ENCODE results near the gene EEF2K.

EEF2K gene

DNA sequence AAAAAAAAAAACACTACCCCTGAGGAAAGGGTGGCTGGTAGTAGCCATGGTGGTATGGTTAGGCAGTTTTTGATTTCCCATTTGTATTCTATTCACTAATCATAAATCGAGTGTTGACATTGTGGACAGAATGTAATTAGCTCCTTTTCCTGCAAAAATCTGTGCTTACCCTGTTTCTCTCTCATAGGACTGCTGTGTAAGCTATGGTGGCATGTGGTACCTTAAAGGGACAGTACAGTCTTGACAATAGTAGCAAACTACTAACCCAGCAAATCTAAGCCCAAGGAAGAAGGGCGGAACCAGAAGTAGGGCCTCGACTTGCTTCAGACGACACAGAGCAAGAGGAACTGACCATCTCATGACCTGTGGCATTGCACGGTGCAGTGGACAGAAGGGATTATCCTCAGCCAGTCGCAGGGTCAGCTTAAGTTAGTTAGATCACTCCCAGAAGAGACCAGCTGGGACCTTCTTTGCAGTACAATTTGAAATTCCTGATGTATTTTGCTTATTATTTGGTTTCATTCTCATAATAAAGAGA, 127.4 kb downstream of the EEF2K start:
- DNase-seq (ENCODE audit: low read depth, low spot score) = no peak

GRCh38 chr16:22335668-22336246, 129.7 kb downstream of the EEF2K start:
- DNase-seq (ENCODE audit: low read depth, low spot score) = no peak

GRCh38 chr16:22336581-22336980, 130.5 kb downstream of the EEF2K start:
- no peak for DNase-seq (ENCODE audit: low read depth, low spot score)

- no peak for DNase-seq (ENCODE audit: low read depth, low spot score)
Observed at GRCh38 chr16:22337045-22337444, 131.0 kb downstream of the EEF2K start.

GRCh38 chr16:22337849-22338635, 132.0 kb downstream of the EEF2K start:
- no peak for DNase-seq (ENCODE audit: low read depth, low spot score)
